Stimulated activated naive CD8-positive, alpha-beta T cell treated with anti-CD3 and anti-CD28 coated beads, Interleukin-15, Interleukin-2, amounts not matched to agents 100 U/mL and 50 U/mL, for 24 hours (primary cell): ENCODE measurements around the gene TTC8.

ENCODE experiments used
- ATAC-seq: fragments of 150-1000 bp; cut with Tn5 transposase; one replicate; pipeline ENCODE4 v1.10.0; 2021
- DNase-seq: peaks from one replicate; pipeline ENCODE4 v3.0.0; 2021

The TTC8 gene

DNA sequence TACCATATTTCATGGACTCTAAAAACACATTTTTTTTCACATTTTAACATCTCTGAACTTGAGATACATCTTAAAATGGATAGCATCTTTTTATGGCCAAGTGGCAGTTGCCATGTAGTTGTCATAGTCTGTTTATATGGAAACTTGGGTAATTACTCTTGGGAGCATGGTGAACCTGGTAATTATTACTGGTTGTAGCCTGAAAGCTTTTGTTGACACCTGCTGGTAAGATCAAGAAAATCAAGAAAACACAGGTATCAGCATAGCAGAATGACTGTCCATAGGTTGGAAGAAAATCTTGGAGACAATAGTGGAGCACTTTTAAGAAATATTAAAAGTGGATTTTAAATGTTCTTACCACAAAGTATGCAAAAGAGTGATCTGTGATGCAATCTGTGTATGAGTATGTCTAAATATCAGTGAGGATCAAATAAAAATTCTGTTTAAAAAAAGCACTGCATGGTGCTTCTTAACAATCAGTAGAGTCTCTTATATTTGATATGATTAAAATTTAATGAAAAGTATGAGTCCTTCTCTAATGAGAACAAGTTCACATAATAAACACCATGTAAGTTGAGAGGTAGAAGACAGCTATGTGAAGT is 44.2 kb downstream of the TTC8 start:
- DNase-seq (no peak), ATAC-seq (no peak)

DNA sequence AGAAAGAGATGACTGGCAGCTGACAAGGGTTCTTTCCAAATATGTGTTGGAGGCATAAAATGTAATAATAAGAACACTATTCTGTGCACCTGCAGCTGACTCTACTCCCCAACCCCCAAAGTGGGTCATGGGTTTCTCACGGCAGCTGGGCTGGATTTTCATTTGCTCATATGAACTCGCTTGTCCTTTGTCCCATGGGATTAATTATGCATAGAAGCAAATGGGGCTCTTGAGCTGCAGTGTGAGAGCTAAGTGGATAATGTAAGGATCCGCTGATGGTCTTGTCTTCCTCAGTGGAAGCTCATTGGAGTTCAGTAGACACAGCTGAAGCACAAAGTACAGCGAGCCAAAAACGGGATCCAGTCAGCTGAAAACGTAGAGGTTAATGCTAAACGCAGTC is 46.3 kb downstream of the TTC8 start:
- DNase-seq (no peak), ATAC-seq (no peak)

DNA sequence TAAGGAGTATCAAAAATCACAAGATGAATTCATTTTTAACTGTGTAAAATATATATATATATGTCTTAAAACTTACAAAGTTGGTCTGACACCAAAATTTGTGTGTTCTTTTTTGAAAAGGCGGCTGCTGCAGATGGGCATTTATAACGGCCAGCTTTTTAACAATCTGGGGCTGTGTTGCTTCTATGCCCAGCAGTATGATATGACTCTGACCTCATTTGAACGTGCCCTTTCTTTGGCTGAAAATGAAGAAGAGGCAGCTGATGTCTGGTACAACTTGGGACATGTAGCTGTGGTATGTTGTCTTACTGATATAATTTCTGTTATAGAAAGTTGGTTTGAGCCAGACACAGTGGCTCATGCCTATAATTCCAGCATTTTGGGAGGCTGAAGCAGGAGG is 47.0 kb downstream of the TTC8 start:
- ATAC-seq, result no peak

DNA sequence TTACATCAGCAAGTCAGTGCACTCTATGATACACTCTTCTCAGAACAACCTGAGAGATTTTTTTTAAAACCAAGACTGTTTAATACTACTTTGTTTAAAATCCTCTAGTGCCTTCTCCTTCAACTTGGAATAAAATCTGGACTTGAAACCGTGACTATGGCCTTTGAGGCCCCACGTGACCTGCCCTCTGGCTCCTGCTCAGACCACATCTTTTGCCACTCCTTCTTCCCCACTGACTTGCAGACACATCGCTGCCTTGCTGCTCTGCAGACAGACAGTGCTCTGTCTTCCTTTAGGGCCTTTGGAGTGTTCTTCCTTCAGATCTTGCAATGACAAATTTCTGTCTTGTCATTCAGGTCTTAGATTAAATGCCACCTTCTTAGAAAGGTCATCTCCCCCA is 48.5 kb downstream of the TTC8 start:
- ATAC-seq, result no peak
- DNase-seq, result no peak

More for the DNA sequence above, 47.0 kb downstream of the TTC8 start:
- DNase-seq, result no peak

DNA sequence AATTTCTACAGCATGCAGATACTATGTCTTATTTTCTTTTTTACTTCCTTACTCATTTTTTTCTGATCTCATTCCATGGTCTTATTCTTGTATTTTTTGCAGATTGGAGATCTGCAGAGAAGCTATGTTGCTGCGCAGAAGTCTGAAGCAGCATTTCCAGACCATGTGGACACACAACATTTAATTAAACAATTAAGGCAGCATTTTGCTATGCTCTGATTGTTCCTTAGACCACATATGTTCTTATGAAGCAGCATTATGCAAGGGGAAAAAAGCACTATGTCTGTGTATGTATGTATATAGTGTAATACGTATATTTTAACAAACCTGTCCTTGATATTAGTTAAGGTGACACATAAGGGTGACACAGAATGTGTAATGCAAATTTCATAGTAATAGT is 52.7 kb downstream of the TTC8 start:
- no peak for DNase-seq
- ATAC-seq, result no peak

DNA sequence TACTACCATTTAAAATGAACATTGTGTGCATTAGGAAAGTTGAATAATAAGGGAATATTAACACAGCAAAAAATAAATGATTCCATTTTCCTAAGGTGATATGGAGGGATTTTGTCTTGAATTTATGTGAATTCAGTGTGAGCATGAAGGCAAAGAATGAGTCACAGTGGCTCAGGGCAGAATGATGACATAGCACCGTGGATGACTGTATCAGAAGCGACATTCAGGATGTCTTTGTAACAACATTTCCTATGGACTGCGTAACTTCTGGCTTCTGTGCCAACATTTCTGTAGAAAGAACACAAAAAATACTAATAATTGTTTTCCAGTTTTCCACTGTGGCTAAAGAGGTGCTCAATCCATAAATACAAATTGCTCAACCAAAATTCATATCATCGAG is 54.6 kb downstream of the TTC8 start:
- ATAC-seq, result no peak
- no peak for DNase-seq

DNA sequence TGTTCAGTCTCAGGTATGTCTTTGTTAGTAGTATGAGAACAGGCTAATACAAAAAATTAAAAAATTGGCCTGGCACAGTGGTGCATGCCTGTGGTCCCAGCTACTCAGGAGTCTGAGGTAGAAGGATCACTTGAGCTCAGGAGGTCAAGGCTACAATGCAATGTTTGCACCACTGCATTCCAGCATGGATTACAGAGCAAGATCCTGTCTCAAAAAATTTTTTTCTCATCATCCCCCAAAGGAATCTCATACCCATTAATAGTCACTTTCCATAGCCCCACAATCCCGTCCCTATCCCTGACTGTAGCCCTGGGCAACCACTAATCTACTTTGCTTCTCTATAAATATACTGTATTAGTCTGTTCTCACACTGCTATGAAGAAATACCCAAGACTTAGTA is 57.8 kb downstream of the TTC8 start:
- ATAC-seq (no peak), DNase-seq (no peak)

DNA sequence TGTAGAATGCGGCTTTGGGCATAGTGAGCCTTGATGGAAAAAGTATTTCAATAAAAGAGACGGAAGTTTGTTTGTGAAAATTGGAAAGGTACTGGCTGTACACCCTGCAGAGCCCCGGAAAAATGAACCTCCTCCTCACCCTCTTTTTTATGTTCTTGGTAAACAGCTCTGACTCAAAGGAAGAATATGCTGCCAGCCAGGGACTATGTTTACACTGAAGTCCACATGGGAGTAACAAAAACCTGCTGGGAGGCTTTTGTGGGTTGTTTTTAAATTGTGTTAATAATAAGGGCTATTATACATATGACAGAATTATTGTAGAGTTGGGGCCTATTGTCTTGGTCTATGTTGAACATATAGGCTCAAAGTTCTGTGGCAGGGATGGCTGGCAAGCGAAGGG is 70.7 kb downstream of the TTC8 start:
- ATAC-seq, result no peak

DNA sequence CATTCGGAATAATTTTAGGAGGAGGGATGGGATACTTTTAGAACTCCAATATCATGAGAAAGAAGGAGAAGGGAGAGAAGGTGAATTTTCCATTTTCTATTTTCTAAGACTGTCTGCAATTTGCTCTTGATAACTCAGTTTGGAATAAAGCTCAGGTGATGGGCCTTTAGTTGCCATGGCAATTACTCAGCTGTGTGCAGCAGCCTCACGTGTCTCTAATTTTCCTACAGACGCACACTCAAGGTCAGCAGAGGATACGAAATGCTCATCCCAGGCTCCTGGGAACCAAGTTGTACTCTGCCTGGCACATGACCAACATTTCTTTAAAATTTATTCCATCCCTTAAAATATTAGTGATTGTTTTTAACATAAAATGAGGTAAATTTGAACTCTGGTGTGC is 76.7 kb downstream of the TTC8 start:
- ATAC-seq (no peak), DNase-seq (no peak)

More for the DNA sequence above, 70.7 kb downstream of the TTC8 start:
- no peak for DNase-seq

DNA sequence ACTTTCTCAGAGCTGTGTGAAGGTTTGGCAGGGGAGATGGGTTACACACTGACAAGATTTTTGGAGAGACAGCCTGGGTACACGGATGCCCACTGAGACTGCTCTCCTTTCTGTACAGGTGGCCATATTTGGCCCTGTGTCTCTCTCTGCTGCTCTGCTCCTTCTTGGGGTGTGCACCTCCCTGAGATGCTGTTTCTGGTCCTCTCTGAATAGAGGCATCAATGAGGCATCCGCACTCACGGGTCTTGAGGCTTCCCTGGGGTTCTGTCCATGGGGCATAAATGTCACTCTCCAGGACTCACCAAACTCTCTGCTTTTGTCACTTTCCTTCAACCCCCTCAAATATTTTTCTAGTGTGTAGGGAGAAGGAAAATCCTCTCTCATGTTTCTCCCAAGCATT is 77.5 kb downstream of the TTC8 start:
- ATAC-seq (no peak), DNase-seq (no peak)

DNA sequence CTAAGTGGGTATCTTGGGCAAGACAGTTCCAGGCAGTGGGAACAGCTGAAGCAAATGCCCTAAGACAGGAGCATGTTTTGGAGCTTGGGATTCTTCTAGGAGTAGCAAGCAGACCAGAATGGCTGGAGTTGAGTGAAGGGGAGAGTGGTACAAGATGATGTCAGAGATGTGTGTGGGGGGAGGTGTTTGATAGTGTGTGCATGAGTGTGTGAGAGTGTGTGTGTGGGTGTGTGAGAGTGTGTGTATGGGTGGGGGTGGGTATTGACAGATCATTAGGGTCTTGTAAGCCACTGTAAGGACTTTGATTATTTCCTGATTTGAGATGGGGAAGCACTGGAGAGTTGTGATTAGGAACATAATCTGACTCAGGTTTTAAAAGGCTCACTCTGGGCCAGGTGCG is 78.4 kb downstream of the TTC8 start:
- DNase-seq, result no peak

DNA sequence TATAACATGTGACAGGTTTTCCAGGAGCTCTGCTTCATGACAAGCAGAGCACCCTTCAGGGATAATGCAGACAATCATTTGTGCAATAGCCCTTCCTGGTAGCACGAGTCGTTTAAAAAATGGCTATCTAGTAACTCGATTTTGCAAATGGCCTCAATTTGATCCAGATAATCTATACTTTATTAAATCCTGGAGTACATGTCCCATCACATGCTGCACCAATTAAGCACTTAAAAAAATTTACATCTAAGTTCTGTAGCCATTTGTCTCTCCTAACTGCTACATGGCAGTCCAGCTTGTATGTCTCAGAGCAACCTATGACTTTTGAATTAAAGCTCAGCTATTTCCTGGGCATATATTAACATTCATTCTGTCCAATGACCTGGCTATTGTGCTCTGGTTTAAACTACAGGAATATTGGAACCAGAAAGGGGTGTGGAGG is 79.8 kb downstream of the TTC8 start:
- DNase-seq (no peak), ATAC-seq (no peak)

More for the DNA sequence above, 78.4 kb downstream of the TTC8 start:
- ATAC-seq, result no peak

DNA sequence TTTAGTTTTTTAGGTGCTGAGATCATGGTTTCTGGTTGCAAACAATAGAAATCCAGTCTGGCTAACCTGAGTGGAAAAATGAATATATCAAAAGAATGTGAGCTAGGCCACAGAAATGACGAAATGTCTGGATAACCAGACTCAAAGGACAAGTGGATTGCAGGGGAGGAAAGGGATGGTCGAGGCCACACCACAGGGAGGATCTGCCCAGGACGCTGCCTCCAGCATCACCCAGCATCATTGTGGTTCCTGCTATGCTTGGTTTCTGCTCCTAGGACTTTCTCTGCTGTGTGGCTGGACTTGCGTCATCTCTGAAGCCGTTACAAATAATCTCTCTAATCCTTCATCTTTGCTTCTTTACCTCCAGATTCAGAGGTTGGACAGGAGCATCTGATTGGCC is 80.4 kb downstream of the TTC8 start:
- DNase-seq (no peak), ATAC-seq (no peak)

DNA sequence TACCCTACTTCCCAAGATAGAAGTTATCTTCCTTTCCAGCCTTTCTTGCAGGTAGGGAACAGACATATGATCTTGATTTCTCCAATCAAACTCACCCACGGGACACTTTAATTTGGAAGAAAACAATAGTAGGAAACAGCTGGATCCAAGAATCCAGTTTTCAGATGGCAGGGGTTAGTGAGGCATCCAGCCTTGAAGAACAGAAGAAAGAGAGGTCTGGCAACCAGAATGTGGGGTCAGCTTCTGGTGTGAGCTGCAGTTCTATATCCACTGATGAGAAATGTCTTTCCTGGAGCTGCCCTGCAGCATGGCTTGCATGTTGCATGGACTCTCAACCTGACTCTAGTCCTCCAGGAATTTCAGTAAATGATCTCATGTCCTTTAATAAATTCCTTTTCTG is 83.8 kb downstream of the TTC8 start:
- ATAC-seq (no peak), DNase-seq (no peak)

DNA sequence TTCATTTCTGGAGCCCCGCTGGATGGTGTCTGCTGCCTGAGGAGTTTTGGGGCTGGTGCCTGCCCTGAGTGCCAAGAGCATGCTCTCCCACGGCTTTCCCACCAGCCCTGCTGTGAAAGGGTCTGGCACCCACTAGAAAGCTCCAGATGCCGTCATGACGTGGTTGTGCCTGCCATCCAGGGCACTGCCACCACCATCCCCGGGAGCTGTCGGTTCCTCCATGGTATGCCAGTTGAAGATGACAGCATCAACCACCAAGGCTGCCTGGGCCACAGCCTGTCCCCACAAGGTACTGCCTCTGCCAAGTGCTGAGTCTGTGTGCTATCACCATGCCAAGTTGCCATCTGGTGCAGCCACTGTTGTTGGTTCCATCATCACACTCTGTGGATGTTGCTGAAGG is 85.9 kb downstream of the TTC8 start:
- DNase-seq (no peak), ATAC-seq (no peak)

DNA sequence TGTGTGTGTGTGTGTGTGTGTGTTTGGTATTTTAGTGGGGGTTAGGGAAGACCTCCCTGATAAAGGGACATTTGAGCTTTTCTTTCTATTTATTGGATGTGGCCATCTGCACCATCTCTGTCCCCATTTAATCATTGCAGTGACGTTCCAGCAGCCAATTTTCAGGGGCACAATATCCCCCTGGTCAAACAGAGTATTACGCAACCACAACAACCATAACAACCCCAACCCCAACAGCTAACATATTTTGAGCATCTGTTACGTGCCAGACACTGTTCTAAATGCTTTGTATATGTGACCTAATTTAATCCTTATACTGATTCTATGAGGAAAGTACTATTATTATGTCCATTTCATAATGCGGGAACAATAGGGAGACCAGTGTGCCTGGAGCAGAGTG is 87.4 kb downstream of the TTC8 start:
- DNase-seq (no peak), ATAC-seq (no peak)

DNA sequence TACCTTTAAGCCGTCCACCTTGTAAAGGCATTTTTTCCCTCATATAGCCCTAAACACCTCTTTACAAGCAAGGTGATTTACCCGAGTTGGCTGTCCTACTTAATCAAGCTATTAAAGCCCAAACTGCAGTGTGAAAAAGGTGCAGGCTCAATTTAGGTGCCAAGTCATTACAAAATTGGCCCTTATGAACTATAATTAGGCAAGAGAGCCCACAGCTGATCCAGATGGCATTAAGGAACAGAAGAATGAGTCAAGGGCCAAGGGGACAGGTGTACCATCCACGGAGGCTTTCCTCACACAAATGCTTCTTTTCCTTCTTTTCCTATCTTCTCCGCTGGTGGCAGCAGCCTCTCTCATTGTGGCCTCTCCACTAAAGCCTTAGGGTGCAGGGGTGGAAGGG is 90.5 kb downstream of the TTC8 start:
- ATAC-seq (no peak), DNase-seq (no peak)

DNA sequence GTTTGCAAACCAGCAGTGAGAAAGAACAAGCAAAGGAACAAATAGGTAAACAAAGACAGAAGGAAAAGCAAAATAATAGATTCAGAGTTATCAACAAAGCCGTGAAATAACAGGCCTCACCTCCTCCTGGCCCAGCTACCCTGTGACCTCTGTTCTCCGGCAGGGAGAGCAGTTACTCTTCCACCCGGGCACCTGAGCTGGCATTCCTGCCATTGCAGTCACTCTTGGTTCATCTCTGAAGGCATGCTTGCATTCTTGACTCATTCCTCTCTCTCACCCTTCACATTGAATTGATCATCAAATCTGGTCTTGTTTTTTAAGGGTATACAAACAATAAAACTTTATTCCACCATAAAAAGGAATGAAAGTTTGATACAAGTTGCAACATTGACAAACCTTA is 95.1 kb downstream of the TTC8 start:
- ATAC-seq (no peak), DNase-seq (no peak)
